H1 (cell line): Measurements from ENCODE around the gene NECTIN2. TPM values are rescaled to one million over a fixed set of nuclear protein-coding genes. Genes with fewer than 3 reads are reported as not detected.
"Not testable (repeated sequence)": the region's sequence is repeated elsewhere in the genome, so short reads cannot be mapped to it uniquely, and the experiment has no call there.

Experiments used
- CTCF ChIA-PET: fragments of 300-600 bp; sonication (Branson Sonifier 250); formaldehyde crosslinking; loops from one replicate; lab custom pipeline; 2021; ENCODE audit not compliant: partially characterized antibody; lab: Charles Lee
- POLR2A ChIA-PET: fragments of 300-600 bp; sonication (Branson Sonifier 250); formaldehyde crosslinking; loops from one replicate; lab custom pipeline; 2021; ENCODE audit warnings: inconsistent platforms; ENCODE audit not compliant: partially characterized antibody; lab: Charles Lee
- DNase-seq, 2 experiments: peaks; one replicate each; pipeline versions ENCODE4 v3.0.0 to v3.0.0-alpha.2; 2010 to 2022; ENCODE audit warnings: low spot score in 2 of 2, low read depth in 1 of 2, mixed read lengths in 1 of 2
- FAIRE-seq: peaks from 2 replicates; lab custom pipeline; 2011; peaks lifted over from hg19 to GRCh38; lab: Jason Lieb, UNC
- H2AFZ ChIP-seq: 2 replicates; pipeline ENCODE4 v1.8.1; 2012; ENCODE audit warnings: low read length, inconsistent platforms
- H2AK5ac ChIP-seq: 2 replicates; pipeline ENCODE4 v1.6.1; 2013; ENCODE audit warnings: low read depth, low read length
- H2BK120ac ChIP-seq: replicated peaks from 2 replicates; pipeline ENCODE3; 2013; ENCODE audit warnings: low read depth, low read length, inconsistent platforms
- H2BK12ac ChIP-seq: 2 replicates; pipeline ENCODE4 v1.6.1; 2013; ENCODE audit warnings: low read depth, low read length
- H2BK15ac ChIP-seq: 2 replicates; pipeline ENCODE4 v1.6.1; 2013; ENCODE audit warnings: low read length
- H2BK20ac ChIP-seq: 2 replicates; pipeline ENCODE4 v1.6.1; 2013; ENCODE audit warnings: low read length
- H2BK5ac ChIP-seq: 2 replicates; pipeline ENCODE4 v1.6.1; 2013; ENCODE audit warnings: low read depth, low read length
- H3K14ac ChIP-seq: 2 replicates; pipeline ENCODE4 v1.6.1; 2013; ENCODE audit warnings: inconsistent platforms; ENCODE audit not compliant: insufficient read length
- H3K18ac ChIP-seq: 2 replicates; pipeline ENCODE4 v1.6.1; 2013; ENCODE audit warnings: low read length; ENCODE audit errors: extremely low read depth
- H3K23ac ChIP-seq: 2 replicates; pipeline ENCODE4 v1.6.1; 2013; ENCODE audit warnings: inconsistent platforms; ENCODE audit not compliant: insufficient read length
- H3K23me2 ChIP-seq: 2 replicates; pipeline ENCODE4 v1.6.1; 2013; ENCODE audit warnings: low read depth, low read length
- H3K27ac ChIP-seq: 2 replicates; pipeline ENCODE4 v1.6.1; 2011; ENCODE audit warnings: low read depth, low read length, inconsistent platforms
- H3K27me3 ChIP-seq, 4 experiments: replicated peaks in 1 of 4; 1 replicate in 1 of 4; 2 replicates in 3 of 4; pipeline versions ENCODE4 v1.6.1 to v1.8.1; 2011 to 2013; ENCODE audit warnings: low read length in 3 of 4, mild to moderate bottlenecking in 3 of 4, inconsistent platforms in 2 of 4, mixed read lengths in 2 of 4, moderate library complexity in 1 of 4; ENCODE audit not compliant: control insufficient read depth in 3 of 4, insufficient read depth in 3 of 4; ENCODE audit errors: extremely low read depth in 1 of 4
- H3K36me3 ChIP-seq, 4 experiments: 2 replicates each; pipeline versions ENCODE4 v1.6.1 to v1.8.1; 2011 to 2013; ENCODE audit warnings: mild to moderate bottlenecking in 4 of 4, low read length in 3 of 4, moderate library complexity in 2 of 4, control low read depth in 1 of 4, inconsistent platforms in 1 of 4; ENCODE audit not compliant: insufficient read depth in 4 of 4, control insufficient read depth in 2 of 4
- H3K4ac ChIP-seq: replicated peaks from 2 replicates; pipeline ENCODE3; 2013; ENCODE audit warnings: low read length, low read depth, mixed read lengths, inconsistent platforms; ENCODE audit not compliant: insufficient read length
- H3K4me1 ChIP-seq, 4 experiments: replicated peaks in 1 of 4; 1 replicate in 1 of 4; 2 replicates in 3 of 4; pipeline versions ENCODE4 v1.6.1 to v1.8.1; 2011 to 2013; ENCODE audit warnings: low read length in 3 of 4, inconsistent platforms in 2 of 4, mixed read lengths in 1 of 4; ENCODE audit not compliant: insufficient read depth in 4 of 4, control insufficient read depth in 3 of 4
- H3K4me2 ChIP-seq, 2 experiments: 2 replicates each; pipeline versions ENCODE4 v1.6.1 to v1.8.1; 2011 to 2013; ENCODE audit warnings: low read depth in 2 of 2, low read length in 2 of 2, control low read depth in 1 of 2, inconsistent platforms in 1 of 2, mild to moderate bottlenecking in 1 of 2; ENCODE audit not compliant: insufficient read depth in 1 of 2
- H3K4me3 ChIP-seq, 4 experiments: fragments of 200-600, 300-600 bp in 1 of 4; sonication (generic), shearing (Covaris generic), sonication (Bioruptor Twin) in 1 of 4; 2 replicates each; pipeline versions ENCODE4 v1.5.1 to v1.8.1; 2011 to 2016; ENCODE audit warnings: low read length in 4 of 4, low read depth in 3 of 4, control low read depth in 2 of 4, inconsistent platforms in 2 of 4, mild to moderate bottlenecking in 2 of 4, mixed read lengths in 1 of 4, moderate library complexity in 1 of 4; ENCODE audit not compliant: insufficient read depth in 2 of 4; ENCODE audit errors: extremely low read depth in 1 of 4
- H3K56ac ChIP-seq: replicated peaks from 2 replicates; pipeline ENCODE3; 2013; ENCODE audit warnings: low read depth, mild to moderate bottlenecking, mixed read lengths, low read length, inconsistent platforms; ENCODE audit not compliant: insufficient read length
- H3K79me1 ChIP-seq: 2 replicates; pipeline ENCODE4 v1.6.1; 2013; ENCODE audit warnings: low read depth, low read length, control low read depth
- H3K79me2 ChIP-seq, 2 experiments: 2 replicates each; pipeline versions ENCODE4 v1.6.1 to v1.8.1; 2012 to 2013; ENCODE audit warnings: low read length in 2 of 2, mild to moderate bottlenecking in 2 of 2, inconsistent platforms in 1 of 2; ENCODE audit not compliant: insufficient read depth in 2 of 2, control insufficient read depth in 1 of 2
- H3K9ac ChIP-seq, 4 experiments: replicated peaks in 1 of 4; 1 replicate in 1 of 4; 2 replicates in 3 of 4; pipeline versions ENCODE4 v1.6.1 to v1.8.1; 2011 to 2013; ENCODE audit warnings: low read depth in 3 of 4, low read length in 3 of 4, control low read depth in 2 of 4, mild to moderate bottlenecking in 2 of 4, moderate library complexity in 2 of 4, inconsistent platforms in 1 of 4; ENCODE audit errors: extremely low read depth in 1 of 4
- H3K9me3 ChIP-seq, 2 experiments: 2 replicates each; pipeline versions ENCODE4 v1.6.1 to v1.8.1; 2012 to 2013; ENCODE audit warnings: mild to moderate bottlenecking in 2 of 2, moderate library complexity in 2 of 2, control low read depth in 1 of 2, inconsistent platforms in 1 of 2, low read depth in 1 of 2, low read length in 1 of 2, mixed read lengths in 1 of 2; ENCODE audit not compliant: insufficient read depth in 2 of 2
- H4K20me1 ChIP-seq, 2 experiments: replicated peaks in 1 of 2; 2 replicates each; pipeline versions ENCODE3 to v1.8.1; 2011 to 2013; ENCODE audit warnings: inconsistent platforms in 2 of 2, low read length in 2 of 2, mild to moderate bottlenecking in 1 of 2; ENCODE audit not compliant: insufficient read depth in 2 of 2, control insufficient read depth in 1 of 2
- H4K5ac ChIP-seq: 2 replicates; pipeline ENCODE4 v1.6.1; 2013; ENCODE audit warnings: low read length, low read depth, mixed read lengths, inconsistent platforms; ENCODE audit not compliant: insufficient read length
- H4K8ac ChIP-seq: 2 replicates; pipeline ENCODE4 v1.8.0; 2013; ENCODE audit warnings: mild to moderate bottlenecking, moderate library complexity, low read length, inconsistent platforms; ENCODE audit not compliant: insufficient read depth; ENCODE audit errors: extremely low read depth
- H4K91ac ChIP-seq: replicated peaks from 2 replicates; pipeline ENCODE3; 2013; ENCODE audit warnings: low read length, mixed read lengths, inconsistent platforms; ENCODE audit not compliant: insufficient read length
- WGBS, 2 experiments: shearing (Covaris generic) in 1 of 2; methylation state at CpG; one replicate each; pipeline versions ENCODE4 v1.1.6 to v1.1.7; 2013 to 2015; ENCODE audit warnings: low lambda C conversion rate in 2 of 2, mixed read lengths in 2 of 2, inconsistent platforms in 1 of 2, low coverage in 1 of 2, missing lambda C conversion rate in 1 of 2; ENCODE audit not compliant: insufficient replicate concordance in 2 of 2, insufficient coverage in 1 of 2, insufficient read length in 1 of 2; ENCODE audit errors: extremely low coverage in 1 of 2, missing lambda C conversion rate in 1 of 2; 5-methylcytosine and 5-hydroxymethylcytosine counted together
- polyA plus RNA-seq, 7 experiments: library from polyadenylated mRNA; depleted of rRNA in 3 of 7; stranded (reverse) in 5 of 7; unstranded in 2 of 7; fragments of >200 nt in 5 of 7; fragments of 200-250 nt in 2 of 7; gene quantifications; 1 replicate in 5 of 7; 2 replicates in 1 of 7; 4 replicates in 1 of 7; pipeline versions ENCODE4 v1.2.1 to v1.2.3, GENCODE V29; 2011 to 2013; ENCODE audit warnings: missing spikeins in 2 of 7, mixed read lengths in 2 of 7
- total RNA-seq: library from RNA; stranded (reverse); fragmentation: NEBNext Ultra II Directional; extraction: Animal tissue kit (Norgen Biotek cat#: 25700); gene quantifications from 2 replicates; pipeline ENCODE4 v1.2.1, GENCODE V29; 2021

Gene NECTIN2
- total and polyA plus RNA-seq, 2 of the 8 experiments (the other 6 are each of a cell fraction or from before 2014, with no cell fraction given): 184 to 237 TPM

DNA sequence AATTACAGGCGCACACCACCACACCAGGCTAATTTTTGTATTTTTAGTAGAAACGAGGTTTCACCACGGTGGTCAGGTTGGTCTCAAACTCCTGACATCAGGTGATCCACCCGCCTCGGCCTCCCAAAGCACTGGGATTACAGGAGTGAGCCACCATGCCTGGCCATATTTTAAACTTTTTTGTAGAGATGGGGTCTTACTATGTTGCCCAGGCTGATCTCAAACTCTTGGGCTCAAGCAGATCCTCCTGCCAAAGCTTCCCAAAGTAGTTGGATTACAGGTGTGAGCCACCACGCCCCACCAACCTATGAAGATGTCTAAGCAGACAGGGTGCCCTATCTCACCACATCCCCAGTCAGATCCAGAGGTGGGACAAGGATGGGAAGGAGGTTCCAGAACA lies 65.8 kb downstream of the NECTIN2 start:
- H3K79me2 ChIP-seq, H3K9me3 ChIP-seq, H2AFZ ChIP-seq, H4K5ac ChIP-seq, H4K91ac ChIP-seq, H3K79me1 ChIP-seq, H2BK15ac ChIP-seq, H3K56ac ChIP-seq, H3K4ac ChIP-seq, H3K27ac ChIP-seq, H3K27me3 ChIP-seq, H3K23me2 ChIP-seq, H4K8ac ChIP-seq, H2BK20ac ChIP-seq, H3K14ac ChIP-seq, FAIRE-seq, H2BK5ac ChIP-seq, H3K4me2 ChIP-seq, H2BK120ac ChIP-seq, H3K9ac ChIP-seq, H3K18ac ChIP-seq, H3K4me3 ChIP-seq, H2BK12ac ChIP-seq, H3K23ac ChIP-seq, DNase-seq, H2AK5ac ChIP-seq: not testable (repeated sequence)
- Histone ChIP-seq H4K20me1 (peaks cover 0 to 13% of the 10 kb centered on the region in 2 experiments), H3K36me3 (peaks cover 9 to 24% (median 18%) of the 10 kb centered on the region in 4 experiments; a peak in 7 of 8 replicates), H3K4me1 (peaks cover 4 to 17% (median 7%) of the 10 kb centered on the region in 4 experiments)
- 96% methylated on average over 6 of the region's 6 CpGs; no CpG with 5 or more reads in 1 of the 2 experiments for WGBS, 2 experiments
- ChIA-PET CTCF (interaction anchor here (1.1 to 15.2 kb wide), 7 partner anchors 8 to 55 kb away, joined by 3 to 201 read pairs (median 5); partner anchors contain the start of genes APOC2 and CLPTM1), POLR2A (interaction anchor here (1.4 to 12.3 kb wide), 3 partner anchors 14 to 36 kb away, joined by 3 to 247 read pairs (median 4); partner anchors contain the start of gene TOMM40)
